ENCODE data around the gene IFTAP. TPM values are rescaled to one million over a fixed set of nuclear protein-coding genes. Genes with fewer than 3 reads are reported as not detected.

The IFTAP gene
- total RNA-seq, 1 donor from 2014 or later: 0.99 TPM

Other genes starting within 250 kb of the IFTAP start
- gene TRAF6, start 84.2 kb upstream of the IFTAP start, total RNA-seq: 10.5 and 11.1 TPM in 2 replicates
- gene RAG1, start 26.5 kb upstream of the IFTAP start, total RNA-seq: 0.70 TPM in 1 of 2 replicates, not detected in the other
- gene RAG2, start 3.7 kb downstream of the IFTAP start, total RNA-seq: not detected in 2 replicates